Activated CD8-positive, alpha-beta memory T cell treated with anti-CD3 and anti-CD28 coated beads for 36 hours (primary cell): ENCODE measurements around the gene SEPHS2. TPM values are rescaled to one million over a fixed set of nuclear protein-coding genes. Genes with fewer than 3 reads are reported as not detected.

ENCODE experiments used
- CTCF ChIA-PET: fragments of 350-600 bp; sonication (Branson Sonifier 250); formaldehyde crosslinking; loops from one replicate; lab custom pipeline; 2021; ENCODE audit warnings: antibody characterized with exemption; lab: Charles Lee
- POLR2A ChIA-PET: fragments of 350-600 bp; sonication (Branson Sonifier 250); formaldehyde crosslinking; loops from one replicate; lab custom pipeline; 2021; ENCODE audit warnings: antibody characterized with exemption; lab: Charles Lee
- total RNA-seq, 2 experiments: library from RNA; stranded (reverse); gene quantifications; one replicate each; pipeline ENCODE4 v1.2.3, GENCODE V29; 2021

SEPHS2 gene, protein sequence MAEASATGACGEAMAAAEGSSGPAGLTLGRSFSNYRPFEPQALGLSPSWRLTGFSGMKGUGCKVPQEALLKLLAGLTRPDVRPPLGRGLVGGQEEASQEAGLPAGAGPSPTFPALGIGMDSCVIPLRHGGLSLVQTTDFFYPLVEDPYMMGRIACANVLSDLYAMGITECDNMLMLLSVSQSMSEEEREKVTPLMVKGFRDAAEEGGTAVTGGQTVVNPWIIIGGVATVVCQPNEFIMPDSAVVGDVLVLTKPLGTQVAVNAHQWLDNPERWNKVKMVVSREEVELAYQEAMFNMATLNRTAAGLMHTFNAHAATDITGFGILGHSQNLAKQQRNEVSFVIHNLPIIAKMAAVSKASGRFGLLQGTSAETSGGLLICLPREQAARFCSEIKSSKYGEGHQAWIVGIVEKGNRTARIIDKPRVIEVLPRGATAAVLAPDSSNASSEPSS
- 10 to 100 TPM; 70.8 to 71.3 TPM for total RNA-seq

GRCh38 chr16:30445408-30446202, at the start of gene SEPHS2:
SEPHS2 (minus strand) TSS chr16:30445874; CDS start chr16:30445727, 147 bp downstream.
- POLR2A ChIA-PET, result interaction anchor here (0.5 to 1.5 kb wide), 7 partner anchors 11 to 89 kb away, joined by 3 to 5 read pairs (median 3); partner anchors contain the start of genes ITGAL and ZNF747

GRCh38 chr16:30494709-30495108, 49.0 kb upstream of the SEPHS2 start:
- ChIA-PET POLR2A (interaction anchor here (0.5 to 1.0 kb wide), 2 partner anchors 8 to 65 kb away, joined by 4 to 7 read pairs; partner anchors contain the start of gene DCTPP1), CTCF (interaction anchor here (0.7 kb wide), 1 partner anchor 91 kb away, joined by 3 read pairs; the partner anchor contains the start of gene ZNF785)

More at GRCh38 chr16:30445408-30446202, at the start of gene SEPHS2:
- CTCF ChIA-PET, result interaction anchor here (0.7 to 3.8 kb wide), 6 partner anchors 15 to 152 kb away, joined by 3 to 19 read pairs (median 6); partner anchors contain the start of gene DCTPP1

DNA sequence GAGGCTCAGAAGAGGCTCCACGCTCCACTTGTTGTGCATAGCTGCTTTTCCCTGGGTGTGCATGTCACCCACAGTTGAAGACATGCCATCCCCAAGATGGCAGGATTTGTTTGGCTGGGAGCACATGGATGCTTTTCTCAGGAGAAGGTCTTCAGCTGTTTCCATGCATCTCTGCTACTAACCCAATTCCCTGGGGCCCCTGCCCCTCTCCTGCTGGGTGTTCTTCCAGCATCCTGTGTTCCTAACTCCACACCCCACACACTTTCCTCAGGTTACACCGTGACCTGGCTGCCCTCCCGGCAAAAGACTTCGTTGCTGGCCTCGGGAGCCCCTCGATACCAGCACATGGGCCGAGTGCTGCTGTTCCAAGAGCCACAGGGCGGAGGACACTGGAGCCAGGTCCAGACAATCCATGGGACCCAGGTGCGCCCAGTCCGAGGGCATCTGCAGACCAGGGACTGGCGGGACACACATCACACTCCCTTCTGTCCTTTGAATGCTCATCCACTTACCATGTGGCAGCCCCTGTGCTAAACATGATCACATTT, 48.3 kb upstream of the SEPHS2 start:
- CTCF ChIA-PET, result no interaction called here
- POLR2A ChIA-PET, result interaction anchor here (1.0 kb wide), 1 partner anchor 64 kb away, joined by 4 read pairs; the partner anchor contains the start of gene DCTPP1

DNA sequence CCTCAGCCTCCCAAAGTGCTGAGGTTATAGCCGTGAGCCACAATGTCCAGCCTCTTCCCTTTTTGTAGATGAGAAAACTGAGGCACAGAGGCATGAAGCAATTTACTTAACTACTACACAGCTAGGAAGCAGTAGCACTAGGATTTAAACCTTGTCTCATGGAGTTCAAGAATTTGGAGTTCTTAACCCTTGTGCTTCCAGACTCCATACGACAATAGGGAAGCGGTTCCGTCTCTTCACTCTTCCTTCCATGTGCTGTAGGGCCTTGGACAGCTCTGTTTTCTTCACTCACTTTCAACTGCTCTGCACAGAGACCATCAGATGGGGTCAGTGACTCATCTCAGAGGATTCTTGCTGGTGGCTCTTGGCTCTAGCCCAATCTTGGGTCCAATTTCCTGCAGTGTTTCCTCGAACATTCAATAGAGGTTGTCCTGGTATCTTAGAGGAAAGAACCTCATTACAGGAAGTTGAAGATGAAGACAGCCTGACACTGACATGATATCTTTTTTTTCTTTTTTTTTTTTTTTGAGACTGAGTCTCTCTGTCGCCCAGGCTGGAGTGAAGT, 46.2 kb upstream of the SEPHS2 start:
- ChIA-PET CTCF (interaction anchor here (1.1 to 2.1 kb wide), 4 partner anchors 16 to 107 kb away, joined by 3 to 9 read pairs (median 5); no protein-coding TSS in a partner anchor), POLR2A (interaction anchor here (0.7 to 0.8 kb wide), 3 partner anchors 52 to 108 kb away, joined by 3 to 5 read pairs (median 4); no protein-coding TSS in a partner anchor)

DNA sequence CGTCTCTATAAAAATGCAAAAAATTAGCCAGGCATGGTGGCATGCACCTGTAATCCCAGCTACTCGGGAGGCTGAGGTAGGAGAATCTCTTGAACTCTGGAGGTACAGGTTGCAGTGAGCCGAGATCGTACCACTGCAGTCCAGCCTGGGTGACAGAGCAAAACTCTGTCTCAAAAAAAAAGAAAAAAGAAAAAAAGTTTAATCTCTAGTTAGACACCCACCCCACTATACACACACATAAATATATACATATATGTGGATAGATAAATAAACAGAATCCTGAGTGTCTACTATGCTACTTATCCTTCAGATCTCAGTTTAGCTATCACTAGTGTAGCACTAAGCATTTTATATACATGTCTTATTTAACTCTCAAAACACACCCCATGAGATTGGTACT, 45.6 kb upstream of the SEPHS2 start:
- ChIA-PET CTCF (interaction anchor here (1.1 to 2.1 kb wide), 4 partner anchors 16 to 107 kb away, joined by 3 to 9 read pairs (median 5); no protein-coding TSS in a partner anchor), POLR2A (interaction anchor here (0.8 kb wide), 1 partner anchor 53 kb away, joined by 5 read pairs; no protein-coding TSS in a partner anchor)

GRCh38 chr16:30490210-30490609, 44.5 kb upstream of the SEPHS2 start:
- ChIA-PET POLR2A (interaction anchor here (0.6 kb wide), 1 partner anchor 22 kb away, joined by 3 read pairs; no protein-coding TSS in a partner anchor), CTCF (interaction anchor here (0.7 to 1.7 kb wide), 3 partner anchors 60 to 126 kb away, joined by 3 to 5 read pairs (median 3); partner anchors contain the start of gene DCTPP1)

GRCh38 chr16:30488764-30489605, 43.3 kb upstream of the SEPHS2 start:
- POLR2A ChIA-PET, result interaction anchor here (0.6 kb wide), 1 partner anchor 579 kb away, joined by 5 read pairs; no protein-coding TSS in a partner anchor
- CTCF ChIA-PET, result interaction anchor here (0.7 to 2.0 kb wide), 5 partner anchors 14 to 109 kb away, joined by 3 to 6 read pairs (median 4); partner anchors contain the start of gene DCTPP1

GRCh38 chr16:30485818-30486436, 40.3 kb upstream of the SEPHS2 start:
- ChIA-PET CTCF (interaction anchor here (0.7 kb wide), 1 partner anchor 112 kb away, joined by 3 read pairs; no protein-coding TSS in a partner anchor), POLR2A (interaction anchor here (0.7 to 0.9 kb wide), 3 partner anchors 9 to 46 kb away, joined by 3 to 7 read pairs (median 7); no protein-coding TSS in a partner anchor)

DNA sequence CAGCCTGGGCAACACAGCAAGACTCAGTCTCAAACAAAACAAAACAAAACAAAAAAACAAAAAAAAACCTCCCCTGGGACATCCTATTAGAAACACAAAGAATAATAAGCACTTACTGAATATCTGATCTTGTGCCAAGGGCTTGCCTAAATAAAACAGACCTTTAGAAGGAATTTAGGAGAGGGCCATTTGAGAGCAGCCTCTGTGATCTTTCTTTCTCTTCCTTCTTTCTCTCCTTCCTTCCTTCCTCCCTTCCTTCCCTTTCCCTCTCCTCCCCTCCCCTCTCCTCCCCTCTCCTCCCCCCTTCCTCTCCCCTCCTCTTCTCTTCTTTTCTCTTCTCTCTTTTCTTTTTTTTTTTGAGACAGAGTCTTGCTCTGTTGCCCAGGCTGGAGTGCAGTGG, 39.2 kb upstream of the SEPHS2 start:
- CTCF ChIA-PET, result interaction anchor here (1.4 kb wide), 1 partner anchor 10 kb away, joined by 4 read pairs; no protein-coding TSS in a partner anchor

GRCh38 chr16:30482366-30482765, 36.7 kb upstream of the SEPHS2 start:
- ChIA-PET CTCF (interaction anchor here (0.9 to 3.2 kb wide), 3 partner anchors 47 to 52 kb away, joined by 3 to 18 read pairs (median 3); partner anchors contain the start of gene DCTPP1), POLR2A (interaction anchor here (0.8 kb wide), 1 partner anchor 32 kb away, joined by 4 read pairs; no protein-coding TSS in a partner anchor)

More for the DNA sequence above, 39.2 kb upstream of the SEPHS2 start:
- POLR2A ChIA-PET, result no interaction called here

DNA sequence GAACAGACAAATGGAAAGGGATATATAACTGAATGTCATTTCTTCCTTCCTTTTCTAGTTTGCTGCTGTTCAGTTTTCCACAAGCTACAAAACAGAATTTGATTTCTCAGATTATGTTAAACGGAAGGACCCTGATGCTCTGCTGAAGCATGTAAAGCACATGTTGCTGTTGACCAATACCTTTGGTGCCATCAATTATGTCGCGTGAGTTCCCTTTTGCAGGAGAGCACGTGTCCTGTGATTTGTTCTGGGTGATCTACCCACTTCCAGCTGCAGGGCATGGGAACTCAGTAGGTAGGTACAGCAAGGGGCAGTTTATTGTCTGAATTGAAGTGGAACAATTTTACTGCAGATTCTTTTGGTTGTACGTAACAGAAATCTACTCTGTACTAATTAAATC, 35.7 kb upstream of the SEPHS2 start:
- CTCF ChIA-PET, result interaction anchor here (0.7 to 3.2 kb wide), 5 partner anchors 36 to 343 kb away, joined by 3 to 18 read pairs (median 7); partner anchors contain the start of genes DCTPP1 and SEPHS2
- POLR2A ChIA-PET, result interaction anchor here (0.8 kb wide), 1 partner anchor 31 kb away, joined by 4 read pairs; no protein-coding TSS in a partner anchor

GRCh38 chr16:30478766-30479478, 33.2 kb upstream of the SEPHS2 start:
- ChIA-PET CTCF (interaction anchor here (3.2 kb wide), 1 partner anchor 49 kb away, joined by 18 read pairs; the partner anchor contains the start of gene DCTPP1), POLR2A (interaction anchor here (0.6 to 0.8 kb wide), 2 partner anchors 18 to 252 kb away, joined by 3 to 9 read pairs; no protein-coding TSS in a partner anchor)

GRCh38 chr16:30477773-30478172, 32.1 kb upstream of the SEPHS2 start:
- ChIA-PET POLR2A (interaction anchor here (0.7 kb wide), 1 partner anchor 18 kb away, joined by 10 read pairs; no protein-coding TSS in a partner anchor), CTCF (interaction anchor here (0.6 to 2.8 kb wide), 5 partner anchors 20 to 120 kb away, joined by 3 to 15 read pairs (median 3); no protein-coding TSS in a partner anchor)

DNA sequence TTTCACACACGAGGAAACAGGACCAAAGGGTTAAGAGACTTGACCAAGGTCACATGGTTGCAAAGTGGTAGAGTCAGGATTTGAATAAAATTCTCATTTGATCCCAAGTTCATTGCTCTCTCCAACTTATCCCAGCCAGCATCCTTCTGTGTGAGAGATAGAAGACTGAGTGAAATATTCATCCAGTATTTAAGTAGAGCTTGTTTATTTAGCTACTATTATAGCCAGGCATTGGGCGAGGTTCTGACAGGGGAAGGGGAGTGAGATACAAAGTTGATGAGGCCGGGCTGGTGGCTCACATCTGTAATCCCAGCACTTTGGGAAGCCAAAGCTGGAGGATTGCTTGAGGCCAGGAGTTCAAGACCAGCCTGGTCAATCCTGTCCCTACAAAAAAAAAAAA, 31.3 kb upstream of the SEPHS2 start:
- POLR2A ChIA-PET, result no interaction called here
- CTCF ChIA-PET, result interaction anchor here (0.9 to 2.8 kb wide), 5 partner anchors 19 to 121 kb away, joined by 3 to 15 read pairs (median 3); no protein-coding TSS in a partner anchor

DNA sequence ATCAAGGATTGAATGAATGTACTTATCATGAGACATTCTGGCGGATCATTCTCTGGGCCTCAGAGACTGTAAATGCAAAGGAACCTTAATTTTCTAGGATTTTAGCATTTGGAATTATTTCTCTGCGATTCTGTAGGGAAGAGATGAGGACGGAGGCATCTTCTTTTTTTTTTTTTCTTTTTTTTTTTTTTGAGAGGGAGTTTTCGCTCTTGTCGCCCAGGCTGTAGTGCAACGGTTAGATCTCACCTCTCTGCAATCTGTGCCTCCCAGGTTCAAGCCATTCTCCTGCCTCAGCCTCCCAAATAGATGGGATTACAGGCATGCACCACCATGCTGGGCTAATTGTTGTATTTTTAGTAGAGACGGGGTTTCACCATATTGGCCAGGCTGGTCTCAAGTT, 29.0 kb upstream of the SEPHS2 start:
- ChIA-PET CTCF (interaction anchor here (0.9 to 2.8 kb wide), 9 partner anchors 10 to 97 kb away, joined by 3 to 15 read pairs (median 4); partner anchors contain the start of genes DCTPP1, ZNF688 and ZNF747), POLR2A (interaction anchor here (1.7 to 6.2 kb wide), 4 partner anchors 16 to 45 kb away, joined by 6 to 118 read pairs (median 23); partner anchors contain the start of gene DCTPP1)
